ENCODE results near the gene RBBP6. TPM values are rescaled to one million over a fixed set of nuclear protein-coding genes. Genes with fewer than 3 reads are reported as not detected.

RBBP6 gene
- total RNA-seq, 4 donors from 2014 or later: 38.5 to 67.5 (median 58.5) TPM

GRCh38 chr16:24511174-24511573, 28.2 kb upstream of the RBBP6 start:
- WGBS, 2 donors (ENCODE audit: low coverage in 1 of 2): 96% methylated on average over 1 of the region's 1 CpG; no CpG with 5 or more reads in 1 of the 2 donors

GRCh38 chr16:24511792-24512191, 27.6 kb upstream of the RBBP6 start:
- 77 to 100% methylated on average over 3 to 5 of the region's 5 CpGs for WGBS, 2 donors (ENCODE audit: low coverage in 1 of 2)
- in situ Hi-C loops (cut with MboI; ENCODE audit: low pct_ligation_motif_present in 1 of 4, low pct_unique_long_range_greater_than_20kb in 1 of 4, low sequenced_read_pairs in 3 of 4): no loop called here

More at GRCh38 chr16:24511174-24511573, 28.2 kb upstream of the RBBP6 start:
- no peaks in the 10 kb centered on the region for H3K9me3 ChIP-seq
- no peak for TF ChIP-seq POLR2AphosphoS5 (IDR thresholded peaks at IDR 0.05)
- TF ChIP-seq POLR2A (IDR thresholded peaks at IDR 0.05): no peak
- no peak for TF ChIP-seq EP300 (IDR thresholded peaks at IDR 0.05; ENCODE audit: low read depth)
- TF ChIP-seq, protein P1, sequence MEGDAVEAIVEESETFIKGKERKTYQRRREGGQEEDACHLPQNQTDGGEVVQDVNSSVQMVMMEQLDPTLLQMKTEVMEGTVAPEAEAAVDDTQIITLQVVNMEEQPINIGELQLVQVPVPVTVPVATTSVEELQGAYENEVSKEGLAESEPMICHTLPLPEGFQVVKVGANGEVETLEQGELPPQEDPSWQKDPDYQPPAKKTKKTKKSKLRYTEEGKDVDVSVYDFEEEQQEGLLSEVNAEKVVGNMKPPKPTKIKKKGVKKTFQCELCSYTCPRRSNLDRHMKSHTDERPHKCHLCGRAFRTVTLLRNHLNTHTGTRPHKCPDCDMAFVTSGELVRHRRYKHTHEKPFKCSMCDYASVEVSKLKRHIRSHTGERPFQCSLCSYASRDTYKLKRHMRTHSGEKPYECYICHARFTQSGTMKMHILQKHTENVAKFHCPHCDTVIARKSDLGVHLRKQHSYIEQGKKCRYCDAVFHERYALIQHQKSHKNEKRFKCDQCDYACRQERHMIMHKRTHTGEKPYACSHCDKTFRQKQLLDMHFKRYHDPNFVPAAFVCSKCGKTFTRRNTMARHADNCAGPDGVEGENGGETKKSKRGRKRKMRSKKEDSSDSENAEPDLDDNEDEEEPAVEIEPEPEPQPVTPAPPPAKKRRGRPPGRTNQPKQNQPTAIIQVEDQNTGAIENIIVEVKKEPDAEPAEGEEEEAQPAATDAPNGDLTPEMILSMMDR (IDR thresholded peaks at IDR 0.05): no peak
- intact Hi-C loops (cut with DNase I; ENCODE audit: low total_unique reads): no loop called here
- H3K4me3 ChIP-seq: no peak overlapping the region
- no peaks in the 10 kb centered on the region for H3K36me3 ChIP-seq
- H3K4me1 ChIP-seq: no peaks in the 10 kb centered on the region
- in situ Hi-C loops (cut with MboI; ENCODE audit: low pct_ligation_motif_present in 1 of 4, low pct_unique_long_range_greater_than_20kb in 1 of 4, low sequenced_read_pairs in 3 of 4): no loop called here
- peaks cover 3% of the 10 kb centered on the region for H3K27me3 ChIP-seq
- H3K27ac ChIP-seq: no peak overlapping the region
- no peak for DNase-seq

GRCh38 chr16:24514096-24514495, 25.3 kb upstream of the RBBP6 start:
- DNase-seq: no peak
- peaks cover 3% of the 10 kb centered on the region for H3K27me3 ChIP-seq
- no peak overlapping the region for H3K4me3 ChIP-seq
- intact Hi-C loops (cut with DNase I; ENCODE audit: low total_unique reads): no loop called here
- H3K9me3 ChIP-seq: no peaks in the 10 kb centered on the region
- TF ChIP-seq POLR2A (IDR thresholded peaks at IDR 0.05): no peak
- TF ChIP-seq POLR2AphosphoS5 (IDR thresholded peaks at IDR 0.05): no peak
- TF ChIP-seq, protein P1 (IDR thresholded peaks at IDR 0.05): no peak
- no peak for TF ChIP-seq EP300 (IDR thresholded peaks at IDR 0.05; ENCODE audit: low read depth)
- no peak overlapping the region for H3K27ac ChIP-seq
- no peaks in the 10 kb centered on the region for H3K36me3 ChIP-seq
- peaks cover 0 to 5% (median 2%) of the 10 kb centered on the region in 4 donors for H3K4me1 ChIP-seq
- 88 to 100% methylated on average over 1 to 2 of the region's 2 CpGs for WGBS, 2 donors (ENCODE audit: low coverage in 1 of 2)
- in situ Hi-C loops (cut with MboI; ENCODE audit: low pct_ligation_motif_present in 1 of 4, low pct_unique_long_range_greater_than_20kb in 1 of 4, low sequenced_read_pairs in 3 of 4): no loop called here

More at GRCh38 chr16:24511792-24512191, 27.6 kb upstream of the RBBP6 start:
- H3K27ac ChIP-seq: no peak overlapping the region
- no peaks in the 10 kb centered on the region for H3K9me3 ChIP-seq
- no peaks in the 10 kb centered on the region for H3K36me3 ChIP-seq
- H3K27me3 ChIP-seq: peaks cover 3% of the 10 kb centered on the region
- intact Hi-C loops (cut with DNase I; ENCODE audit: low total_unique reads): no loop called here
- H3K4me1 ChIP-seq: no peaks in the 10 kb centered on the region
- H3K4me3 ChIP-seq: no peak overlapping the region
- TF ChIP-seq EP300 (IDR thresholded peaks at IDR 0.05; ENCODE audit: low read depth): no peak
- TF ChIP-seq, protein P1 (IDR thresholded peaks at IDR 0.05): no peak
- DNase-seq: no peak

DNA sequence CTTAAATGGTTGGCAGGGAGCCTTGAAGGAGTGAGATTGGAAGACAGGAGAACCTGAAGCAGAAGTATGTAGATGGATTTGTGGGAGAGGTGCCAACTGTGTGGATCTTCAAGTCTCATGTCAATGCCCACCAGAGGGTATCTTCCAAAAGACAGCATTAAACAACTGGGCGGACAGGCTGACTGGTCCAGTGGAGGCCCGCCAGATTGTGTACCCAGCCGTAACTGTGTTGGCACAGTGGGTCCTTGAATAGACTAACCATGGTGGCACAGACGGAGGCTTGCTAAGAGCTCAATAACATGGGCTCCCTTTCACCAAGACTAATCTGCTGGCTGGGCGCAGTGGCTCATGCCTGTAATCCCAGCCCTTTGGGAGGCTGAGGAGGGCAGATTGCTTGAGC, 24.2 kb upstream of the RBBP6 start:
- Histone ChIP-seq H3K9me3 (no peaks in the 10 kb centered on the region), H3K27me3 (peaks cover 3% of the 10 kb centered on the region), H3K4me3 (no peak overlapping the region), H3K4me1 (peaks cover 0 to 5% (median 2%) of the 10 kb centered on the region in 4 donors), H3K27ac (no peak overlapping the region), H3K36me3 (no peaks in the 10 kb centered on the region)
- TF ChIP-seq EP300 (IDR thresholded peaks at IDR 0.05; ENCODE audit: low read depth) (no peak), POLR2A (IDR thresholded peaks at IDR 0.05) (no peak), POLR2AphosphoS5 (IDR thresholded peaks at IDR 0.05) (no peak)
- TF ChIP-seq, protein P1 (IDR thresholded peaks at IDR 0.05): no peak
- in situ Hi-C loops (cut with MboI; ENCODE audit: low pct_ligation_motif_present in 1 of 4, low pct_unique_long_range_greater_than_20kb in 1 of 4, low sequenced_read_pairs in 3 of 4) (no loop called here), intact Hi-C loops (cut with DNase I; ENCODE audit: low total_unique reads) (no loop called here)
- DNase-seq: no peak
- 86% methylated on average over 5 of the region's 5 CpGs; no CpG with 5 or more reads in 1 of the 2 donors for WGBS, 2 donors (ENCODE audit: low coverage in 1 of 2)
